ENCODE results near the gene ACBD4.

DNA sequence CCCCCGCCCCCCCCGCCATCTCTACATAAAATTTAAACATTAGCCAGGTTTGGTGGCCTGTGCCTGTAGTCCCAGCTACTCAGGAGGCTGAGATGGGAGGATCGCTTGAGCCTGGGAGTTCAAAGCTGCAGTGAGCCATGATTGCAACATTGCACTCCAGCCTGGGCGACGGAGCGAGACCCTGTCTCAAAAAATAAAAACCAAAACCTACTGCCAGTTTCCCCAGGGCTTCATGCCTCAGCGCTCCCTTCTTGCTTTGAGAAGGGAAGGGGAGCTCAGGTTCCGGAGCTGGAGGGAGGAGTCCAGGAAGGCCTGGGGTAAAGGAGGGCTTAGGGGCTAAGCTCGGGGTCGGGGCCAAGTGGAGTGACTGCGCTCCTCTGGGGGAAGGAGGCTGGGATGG, 23.6 kb upstream of the ACBD4 start:
- TF ChIP-seq, protein P1, sequence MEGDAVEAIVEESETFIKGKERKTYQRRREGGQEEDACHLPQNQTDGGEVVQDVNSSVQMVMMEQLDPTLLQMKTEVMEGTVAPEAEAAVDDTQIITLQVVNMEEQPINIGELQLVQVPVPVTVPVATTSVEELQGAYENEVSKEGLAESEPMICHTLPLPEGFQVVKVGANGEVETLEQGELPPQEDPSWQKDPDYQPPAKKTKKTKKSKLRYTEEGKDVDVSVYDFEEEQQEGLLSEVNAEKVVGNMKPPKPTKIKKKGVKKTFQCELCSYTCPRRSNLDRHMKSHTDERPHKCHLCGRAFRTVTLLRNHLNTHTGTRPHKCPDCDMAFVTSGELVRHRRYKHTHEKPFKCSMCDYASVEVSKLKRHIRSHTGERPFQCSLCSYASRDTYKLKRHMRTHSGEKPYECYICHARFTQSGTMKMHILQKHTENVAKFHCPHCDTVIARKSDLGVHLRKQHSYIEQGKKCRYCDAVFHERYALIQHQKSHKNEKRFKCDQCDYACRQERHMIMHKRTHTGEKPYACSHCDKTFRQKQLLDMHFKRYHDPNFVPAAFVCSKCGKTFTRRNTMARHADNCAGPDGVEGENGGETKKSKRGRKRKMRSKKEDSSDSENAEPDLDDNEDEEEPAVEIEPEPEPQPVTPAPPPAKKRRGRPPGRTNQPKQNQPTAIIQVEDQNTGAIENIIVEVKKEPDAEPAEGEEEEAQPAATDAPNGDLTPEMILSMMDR (IDR thresholded peaks at IDR 0.05; ENCODE audit: low read depth, low read length, missing input control): no peak
- TF ChIP-seq SP1 (IDR thresholded peaks at IDR 0.05) (no peak), GABPA (IDR thresholded peaks at IDR 0.05 in 1 of 2, conservative IDR thresholded peaks at IDR 0.05 in 1 of 2) (no peak), HNF4A (conservative IDR thresholded peaks at IDR 0.05) (no peak), FOXA1 (IDR thresholded peaks at IDR 0.05) (no peak), RAD21 (IDR thresholded peaks at IDR 0.05) (no peak), TAF1 (conservative IDR thresholded peaks at IDR 0.05) (no peak), YY1 (IDR thresholded peaks at IDR 0.05) (no peak)
- TF ChIP-seq, protein P2, sequence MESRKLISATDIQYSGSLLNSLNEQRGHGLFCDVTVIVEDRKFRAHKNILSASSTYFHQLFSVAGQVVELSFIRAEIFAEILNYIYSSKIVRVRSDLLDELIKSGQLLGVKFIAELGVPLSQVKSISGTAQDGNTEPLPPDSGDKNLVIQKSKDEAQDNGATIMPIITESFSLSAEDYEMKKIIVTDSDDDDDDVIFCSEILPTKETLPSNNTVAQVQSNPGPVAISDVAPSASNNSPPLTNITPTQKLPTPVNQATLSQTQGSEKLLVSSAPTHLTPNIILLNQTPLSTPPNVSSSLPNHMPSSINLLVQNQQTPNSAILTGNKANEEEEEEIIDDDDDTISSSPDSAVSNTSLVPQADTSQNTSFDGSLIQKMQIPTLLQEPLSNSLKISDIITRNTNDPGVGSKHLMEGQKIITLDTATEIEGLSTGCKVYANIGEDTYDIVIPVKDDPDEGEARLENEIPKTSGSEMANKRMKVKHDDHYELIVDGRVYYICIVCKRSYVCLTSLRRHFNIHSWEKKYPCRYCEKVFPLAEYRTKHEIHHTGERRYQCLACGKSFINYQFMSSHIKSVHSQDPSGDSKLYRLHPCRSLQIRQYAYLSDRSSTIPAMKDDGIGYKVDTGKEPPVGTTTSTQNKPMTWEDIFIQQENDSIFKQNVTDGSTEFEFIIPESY (IDR thresholded peaks at IDR 0.05): no peak
- TF ChIP-seq, protein P3, sequence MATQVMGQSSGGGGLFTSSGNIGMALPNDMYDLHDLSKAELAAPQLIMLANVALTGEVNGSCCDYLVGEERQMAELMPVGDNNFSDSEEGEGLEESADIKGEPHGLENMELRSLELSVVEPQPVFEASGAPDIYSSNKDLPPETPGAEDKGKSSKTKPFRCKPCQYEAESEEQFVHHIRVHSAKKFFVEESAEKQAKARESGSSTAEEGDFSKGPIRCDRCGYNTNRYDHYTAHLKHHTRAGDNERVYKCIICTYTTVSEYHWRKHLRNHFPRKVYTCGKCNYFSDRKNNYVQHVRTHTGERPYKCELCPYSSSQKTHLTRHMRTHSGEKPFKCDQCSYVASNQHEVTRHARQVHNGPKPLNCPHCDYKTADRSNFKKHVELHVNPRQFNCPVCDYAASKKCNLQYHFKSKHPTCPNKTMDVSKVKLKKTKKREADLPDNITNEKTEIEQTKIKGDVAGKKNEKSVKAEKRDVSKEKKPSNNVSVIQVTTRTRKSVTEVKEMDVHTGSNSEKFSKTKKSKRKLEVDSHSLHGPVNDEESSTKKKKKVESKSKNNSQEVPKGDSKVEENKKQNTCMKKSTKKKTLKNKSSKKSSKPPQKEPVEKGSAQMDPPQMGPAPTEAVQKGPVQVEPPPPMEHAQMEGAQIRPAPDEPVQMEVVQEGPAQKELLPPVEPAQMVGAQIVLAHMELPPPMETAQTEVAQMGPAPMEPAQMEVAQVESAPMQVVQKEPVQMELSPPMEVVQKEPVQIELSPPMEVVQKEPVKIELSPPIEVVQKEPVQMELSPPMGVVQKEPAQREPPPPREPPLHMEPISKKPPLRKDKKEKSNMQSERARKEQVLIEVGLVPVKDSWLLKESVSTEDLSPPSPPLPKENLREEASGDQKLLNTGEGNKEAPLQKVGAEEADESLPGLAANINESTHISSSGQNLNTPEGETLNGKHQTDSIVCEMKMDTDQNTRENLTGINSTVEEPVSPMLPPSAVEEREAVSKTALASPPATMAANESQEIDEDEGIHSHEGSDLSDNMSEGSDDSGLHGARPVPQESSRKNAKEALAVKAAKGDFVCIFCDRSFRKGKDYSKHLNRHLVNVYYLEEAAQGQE (IDR thresholded peaks at IDR 0.05): no peak
- TF ChIP-seq, protein P4, sequence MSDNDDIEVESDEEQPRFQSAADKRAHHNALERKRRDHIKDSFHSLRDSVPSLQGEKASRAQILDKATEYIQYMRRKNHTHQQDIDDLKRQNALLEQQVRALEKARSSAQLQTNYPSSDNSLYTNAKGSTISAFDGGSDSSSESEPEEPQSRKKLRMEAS (IDR thresholded peaks at IDR 0.05): no peak
- TF ChIP-seq, protein P5, sequence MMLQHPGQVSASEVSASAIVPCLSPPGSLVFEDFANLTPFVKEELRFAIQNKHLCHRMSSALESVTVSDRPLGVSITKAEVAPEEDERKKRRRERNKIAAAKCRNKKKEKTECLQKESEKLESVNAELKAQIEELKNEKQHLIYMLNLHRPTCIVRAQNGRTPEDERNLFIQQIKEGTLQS (IDR thresholded peaks at IDR 0.05): no peak
